ENCODE data around the gene HTN3.
"Not testable (repeated sequence)": the region's sequence is repeated elsewhere in the genome, so short reads cannot be mapped to it uniquely, and the experiment has no call there.

HTN3 gene

DNA sequence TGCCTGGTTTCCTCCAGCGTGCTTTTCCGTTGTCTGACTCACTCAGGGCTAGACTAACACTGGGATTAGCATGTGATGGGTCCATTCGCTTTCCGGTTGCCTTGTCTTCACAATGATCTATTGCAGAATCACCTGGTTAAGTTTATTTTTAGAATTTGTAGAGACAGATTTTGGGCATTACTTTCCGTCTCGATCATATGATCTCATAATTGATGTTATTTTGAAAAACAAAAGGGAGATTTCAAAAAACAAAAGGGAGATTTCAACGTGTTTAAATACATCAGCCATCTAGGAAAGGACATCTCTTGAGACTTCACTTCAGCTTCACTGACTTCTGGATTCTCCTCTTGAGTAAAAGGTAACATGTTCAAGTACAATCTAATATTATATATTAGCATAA lies at the start of gene HTN3:
Gene HTN3 (plus strand): TSS at position 301 of the 400 bp plus-strand sequence. CDS start 2,282 bp downstream, outside the sequence.
- DNase-seq, result not testable (repeated sequence)

- no peak for DNase-seq
These were observed 44.2 kb upstream of the HTN3 start for GRCh38 chr4:69984030-69984443.

GRCh38 chr4:69986663-69987062 lies 41.6 kb upstream of the HTN3 start:
- DNase-seq, result no peak

- DNase-seq, result no peak
These were observed 37.2 kb upstream of the HTN3 start for GRCh38 chr4:69991016-69991415.

GRCh38 chr4:69994782-69995181 lies 33.5 kb upstream of the HTN3 start:
- no peak for DNase-seq

- no peak for DNase-seq
These were observed 32.7 kb upstream of the HTN3 start, which contains the start of gene STATH for GRCh38 chr4:69995526-69996016. STATH (plus strand) TSS chr4:69995966; CDS start chr4:69998438, 2,472 bp downstream.

DNA sequence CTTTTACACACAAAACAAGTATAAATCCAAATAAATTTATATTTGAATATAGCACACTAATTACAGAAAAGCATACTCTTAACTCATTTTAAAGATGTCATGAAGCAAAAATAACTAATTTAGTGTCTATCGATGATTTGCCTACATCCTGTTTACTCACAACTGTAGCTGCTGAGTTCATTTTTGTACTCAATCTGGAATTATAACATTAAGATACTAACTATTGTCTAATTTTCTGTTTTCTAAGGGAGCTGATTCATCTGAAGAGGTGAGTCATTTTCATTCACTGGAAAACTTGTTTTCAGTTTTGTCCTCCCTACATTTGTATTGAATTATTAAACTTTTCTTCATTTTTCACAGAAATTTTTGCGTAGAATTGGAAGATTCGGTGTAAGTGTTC lies 28.8 kb upstream of the HTN3 start:
- no peak for DNase-seq

GRCh38 chr4:70000711-70001110 lies 27.5 kb upstream of the HTN3 start:
- DNase-seq, result no peak

DNA sequence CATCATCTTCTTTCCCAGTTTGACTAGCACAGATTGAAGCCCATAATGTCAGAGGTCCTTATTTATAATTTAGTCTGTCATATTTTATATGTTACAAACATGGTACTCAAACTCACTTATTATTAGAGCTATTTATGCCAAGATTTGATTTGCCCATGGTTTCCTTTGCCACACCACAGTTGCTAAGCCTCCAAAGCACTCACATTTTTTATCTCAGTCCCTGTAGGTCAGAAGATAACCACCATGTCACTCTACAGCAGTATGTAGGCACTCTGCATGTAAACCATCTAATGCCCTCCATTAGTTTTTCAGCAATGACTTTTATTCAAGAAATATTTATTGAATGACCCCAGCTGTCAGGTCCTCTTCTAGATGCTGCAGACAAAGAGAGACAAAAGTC lies 25.8 kb upstream of the HTN3 start:
- no peak for DNase-seq

GRCh38 chr4:70008771-70009170 lies 19.5 kb upstream of the HTN3 start:
- no peak for DNase-seq

DNA sequence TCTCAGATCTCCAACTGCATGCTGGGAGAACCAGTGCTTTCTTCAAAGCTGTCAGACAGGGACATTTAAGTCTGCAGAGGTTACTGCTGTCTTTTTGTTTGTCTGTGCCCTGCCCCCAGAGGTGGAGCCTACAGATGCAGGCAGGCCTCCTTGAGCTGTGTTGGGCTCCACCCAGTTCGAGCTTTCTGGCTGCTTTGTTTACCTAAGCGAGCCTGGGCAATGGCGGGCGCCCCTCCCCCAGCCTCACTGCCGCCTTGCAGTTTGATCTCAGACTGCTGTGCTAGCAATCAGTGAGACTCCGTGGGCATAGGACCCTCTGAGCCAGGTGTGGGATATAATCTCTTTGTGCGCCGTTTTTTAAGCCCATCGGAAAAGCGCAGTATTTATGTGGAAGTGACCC lies 9.3 kb upstream of the HTN3 start:
- not testable (repeated sequence) for DNase-seq

- DNase-seq, result no peak
These were observed 5.0 kb upstream of the HTN3 start for GRCh38 chr4:70023218-70023617.

- DNase-seq, result no peak
These were observed 1.2 kb upstream of the HTN3 start for GRCh38 chr4:70027011-70027410.

GRCh38 chr4:70037559-70037958 lies 9.3 kb downstream of the HTN3 start:
- DNase-seq, result not testable (repeated sequence)

DNA sequence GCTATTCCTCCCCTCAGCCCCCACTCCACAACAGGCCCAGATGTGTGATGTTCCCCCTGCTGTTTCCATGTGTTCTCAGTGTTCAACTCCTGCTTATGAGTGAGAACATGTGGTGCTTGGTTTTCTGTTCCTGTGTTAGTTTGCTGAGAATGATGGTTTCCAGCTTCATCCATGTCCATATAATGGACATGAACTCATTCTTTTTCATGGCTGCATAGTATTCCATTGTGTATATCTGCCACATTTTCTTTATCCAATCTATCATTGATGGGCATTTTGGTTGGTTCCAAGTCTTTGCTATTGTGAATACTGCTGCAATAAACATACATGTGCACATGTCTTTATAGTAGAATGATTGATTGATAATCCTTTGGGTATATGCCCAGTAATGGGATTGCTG lies 11.7 kb downstream of the HTN3 start:
- DNase-seq, result not testable (repeated sequence)

- DNase-seq, result no peak
These were observed 13.5 kb downstream of the HTN3 start for GRCh38 chr4:70041652-70042286.

GRCh38 chr4:70050138-70050537 lies 21.9 kb downstream of the HTN3 start, which contains the start of gene HTN1:
HTN1 (plus strand) TSS chr4:70050438; CDS start chr4:70053077, 2,639 bp downstream.
- DNase-seq, result not testable (repeated sequence)

DNA sequence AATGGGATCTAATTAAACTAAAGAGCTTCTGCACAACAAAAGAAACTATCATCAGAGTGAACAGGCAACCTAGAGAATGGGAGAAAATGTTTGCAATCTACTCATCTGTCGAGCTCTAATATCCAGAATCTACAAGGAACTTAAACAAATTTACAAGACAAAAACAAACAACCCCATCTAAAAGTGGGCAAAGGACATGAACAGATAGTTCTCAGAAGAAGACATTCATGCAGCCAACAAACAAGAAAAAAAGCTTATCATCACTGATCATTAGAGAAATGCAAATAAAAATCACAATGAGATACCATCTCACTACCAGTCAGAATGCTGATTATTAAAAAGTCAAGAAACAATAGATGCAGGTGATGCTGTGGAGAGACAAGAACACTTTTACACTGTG lies 28.3 kb downstream of the HTN3 start:
- not testable (repeated sequence) for DNase-seq

DNA sequence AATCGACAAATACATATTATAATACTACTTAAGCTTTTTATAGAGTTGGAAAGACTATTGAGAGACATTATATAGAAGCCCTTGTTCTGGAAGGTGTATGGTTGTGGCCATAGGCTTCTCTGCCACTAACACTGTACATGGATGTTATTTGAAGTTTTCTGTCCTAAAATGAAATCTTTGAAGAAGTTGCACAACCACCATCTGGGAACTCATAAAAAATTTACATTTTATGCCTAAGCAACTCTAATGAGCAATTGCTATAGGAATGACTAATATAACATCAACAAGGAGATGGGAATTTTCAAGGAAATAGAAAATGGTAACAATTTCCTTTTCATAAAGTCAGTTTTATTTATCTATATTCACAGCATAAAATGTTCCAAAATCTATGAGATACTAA lies 29.4 kb downstream of the HTN3 start:
- no peak for DNase-seq

GRCh38 chr4:70059149-70059548 lies 30.9 kb downstream of the HTN3 start:
- DNase-seq, result no peak

DNA sequence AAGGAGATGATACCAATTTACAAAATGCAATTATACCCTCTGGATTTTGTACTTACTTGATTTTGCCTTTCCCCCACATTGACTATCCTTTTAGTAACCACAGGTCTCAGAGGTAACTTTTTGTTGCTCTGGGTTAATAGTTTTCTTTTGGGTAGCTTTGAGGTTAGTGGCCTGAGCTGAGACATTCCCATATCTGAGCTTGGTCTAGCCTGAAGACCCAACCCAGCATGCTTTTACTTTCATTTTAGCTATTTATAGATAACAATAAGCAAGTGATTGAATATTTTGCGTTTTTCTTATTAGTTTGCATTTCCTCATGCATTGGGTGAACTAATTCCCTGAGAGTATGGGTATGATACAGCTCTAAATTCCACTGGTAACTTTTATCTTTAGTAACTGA lies 33.7 kb downstream of the HTN3 start:
- no peak for DNase-seq

GRCh38 chr4:70080205-70080604 lies 51.9 kb downstream of the HTN3 start:
- no peak for DNase-seq
